CD14-positive monocyte (primary cell): ENCODE data around the gene FRAS1. TPM values are rescaled to one million over a fixed set of nuclear protein-coding genes. Genes with fewer than 3 reads are reported as not detected.

Experiments
- DNase-seq, 3 donors: peaks; one replicate each; pipeline ENCODE4 v3.0.0-alpha.2; 2011 to 2022
- H2AFZ ChIP-seq: 2 replicates; pipeline ENCODE4 v1.6.0; 2012; ENCODE audit warnings: mild to moderate bottlenecking, low read depth, low read length, inconsistent platforms; ENCODE audit not compliant: insufficient read depth, poor library complexity, severe bottlenecking
- H3K27ac ChIP-seq, 2 donors: 1 replicate in 1 of 2; 2 replicates in 1 of 2; pipeline ENCODE4 v1.5.1; 2012 to 2013; ENCODE audit warnings: low read length in 2 of 2, control low read depth in 1 of 2, inconsistent platforms in 1 of 2, low read depth in 1 of 2, mild to moderate bottlenecking in 1 of 2
- H3K27me3 ChIP-seq, 2 donors: one replicate each; pipeline versions ENCODE4 v1.6.0 to v1.6.1; 2011 to 2013; ENCODE audit warnings: low read length in 2 of 2; ENCODE audit not compliant: control insufficient read depth in 2 of 2, insufficient read depth in 2 of 2
- H3K36me3 ChIP-seq, 2 donors: replicated peaks in 1 of 2; 1 replicate in 1 of 2; 2 replicates in 1 of 2; pipeline versions ENCODE4 v1.5.1 to v1.6.1; 2012 to 2013; ENCODE audit warnings: low read length in 2 of 2, control low read depth in 1 of 2, inconsistent platforms in 1 of 2, mild to moderate bottlenecking in 1 of 2; ENCODE audit not compliant: insufficient read depth in 2 of 2, control insufficient read depth in 1 of 2
- H3K4me1 ChIP-seq, 2 donors: 1 replicate in 1 of 2; 2 replicates in 1 of 2; pipeline versions ENCODE4 v1.5.1 to v1.6.1; 2012 to 2013; ENCODE audit warnings: low read length in 2 of 2, control low read depth in 1 of 2, inconsistent platforms in 1 of 2, mild to moderate bottlenecking in 1 of 2, moderate library complexity in 1 of 2; ENCODE audit not compliant: insufficient read depth in 2 of 2, control insufficient read depth in 1 of 2
- H3K4me2 ChIP-seq: replicated peaks from 2 replicates; pipeline ENCODE3; 2012; ENCODE audit warnings: low read length, moderate library complexity, mild to moderate bottlenecking; ENCODE audit not compliant: poor library complexity, severe bottlenecking; ENCODE audit errors: extremely low read depth
- H3K4me3 ChIP-seq, 3 experiments: fragments of 200-600 bp in 1 of 3; sonication (generic) in 1 of 3; replicated peaks in 1 of 3; 1 replicate in 2 of 3; 2 replicates in 1 of 3; pipeline ENCODE4 v1.5.1; 2011 to 2013; ENCODE audit warnings: low read length in 3 of 3, mild to moderate bottlenecking in 3 of 3, control low read depth in 2 of 3, low read depth in 2 of 3, inconsistent platforms in 1 of 3, moderate library complexity in 1 of 3
- H3K79me2 ChIP-seq: 2 replicates; pipeline ENCODE4 v1.6.0; 2012; ENCODE audit warnings: mild to moderate bottlenecking, control low read depth, inconsistent platforms, low read length, moderate library complexity; ENCODE audit not compliant: insufficient read depth
- H3K9ac ChIP-seq: 2 replicates; pipeline ENCODE4 v1.6.0; 2017; ENCODE audit warnings: low read length, mild to moderate bottlenecking; ENCODE audit not compliant: insufficient read depth, poor library complexity, severe bottlenecking
- H3K9me3 ChIP-seq, 2 donors: replicated peaks in 1 of 2; 1 replicate in 1 of 2; 2 replicates in 1 of 2; pipeline versions ENCODE4 v1.5.1 to v1.6.1; 2012 to 2013; ENCODE audit warnings: low read length in 2 of 2, control low read depth in 1 of 2; ENCODE audit not compliant: control insufficient read depth in 1 of 2, insufficient read depth in 1 of 2
- H4K20me1 ChIP-seq: 2 replicates; pipeline ENCODE4 v1.6.0; 2012; ENCODE audit warnings: mild to moderate bottlenecking, low read length, control low read depth, moderate library complexity; ENCODE audit not compliant: insufficient read depth
- H3K27ac Mint-ChIP-seq, 7 donors: one replicate each; pipeline ENCODE4 v1.8.0; 2020; ENCODE audit warnings: mild to moderate bottlenecking in 7 of 7, mixed read lengths in 7 of 7, moderate library complexity in 6 of 7, inconsistent platforms in 2 of 7
- H3K27me3 Mint-ChIP-seq, 3 donors: one replicate each; pipeline ENCODE4 v1.8.0; 2021 to 2022; ENCODE audit warnings: low read depth in 3 of 3, mild to moderate bottlenecking in 3 of 3, mixed read lengths in 3 of 3, moderate library complexity in 3 of 3, inconsistent platforms in 1 of 3
- H3K36me3 Mint-ChIP-seq, 2 donors: one replicate each; pipeline ENCODE4 v1.8.0; 2020; ENCODE audit warnings: mixed read lengths in 2 of 2, inconsistent platforms in 1 of 2, mild to moderate bottlenecking in 1 of 2
- H3K4me1 Mint-ChIP-seq: one replicate; pipeline ENCODE4 v1.8.0; 2020; ENCODE audit warnings: mild to moderate bottlenecking, mixed read lengths
- H3K4me3 Mint-ChIP-seq, 2 donors: one replicate each; pipeline ENCODE4 v1.8.0; 2020; ENCODE audit warnings: mild to moderate bottlenecking in 2 of 2, mixed read lengths in 2 of 2, moderate library complexity in 1 of 2
- H3K9me3 Mint-ChIP-seq, 7 donors: one replicate each; pipeline ENCODE4 v1.8.0; 2020 to 2022; ENCODE audit warnings: mixed read lengths in 7 of 7, mild to moderate bottlenecking in 6 of 7, moderate library complexity in 6 of 7, inconsistent platforms in 2 of 7
- WGBS: methylation state at CpG from one replicate; pipeline ENCODE4 v1.1.5; 2013; ENCODE audit warnings: missing lambda C conversion rate; ENCODE audit not compliant: insufficient coverage; 5-methylcytosine and 5-hydroxymethylcytosine counted together
- intact Hi-C, 2 donors: fragments of 100-400 bp; cut with micrococcal nuclease; formaldehyde crosslinking; loops; one replicate each; pipeline versions ENCODE4 v1.15.0 to v1.15.1; 2023
- polyA plus RNA-seq, 3 donors: library from polyadenylated mRNA; depleted of rRNA in 1 of 3; unstranded in 2 of 3; stranded (reverse) in 1 of 3; fragments of 300-500 nt in 2 of 3; fragments of >200 nt in 1 of 3; fragmentation: Illumina TruSeq in 2 of 3; gene quantifications; 1 replicate in 2 of 3; 2 replicates in 1 of 3; pipeline ENCODE4 v1.2.3, GENCODE V29; 2012 to 2021
- TF ChIP-seq, protein P1 (sequence below): fragments of 200-600 bp; IDR thresholded peaks from one replicate; pipeline ENCODE4 v1.8.0; 2022; ENCODE audit warnings: antibody characterized with exemption, mild to moderate bottlenecking

The FRAS1 gene
- polyA plus RNA-seq, 3 donors, result not detected

DNA sequence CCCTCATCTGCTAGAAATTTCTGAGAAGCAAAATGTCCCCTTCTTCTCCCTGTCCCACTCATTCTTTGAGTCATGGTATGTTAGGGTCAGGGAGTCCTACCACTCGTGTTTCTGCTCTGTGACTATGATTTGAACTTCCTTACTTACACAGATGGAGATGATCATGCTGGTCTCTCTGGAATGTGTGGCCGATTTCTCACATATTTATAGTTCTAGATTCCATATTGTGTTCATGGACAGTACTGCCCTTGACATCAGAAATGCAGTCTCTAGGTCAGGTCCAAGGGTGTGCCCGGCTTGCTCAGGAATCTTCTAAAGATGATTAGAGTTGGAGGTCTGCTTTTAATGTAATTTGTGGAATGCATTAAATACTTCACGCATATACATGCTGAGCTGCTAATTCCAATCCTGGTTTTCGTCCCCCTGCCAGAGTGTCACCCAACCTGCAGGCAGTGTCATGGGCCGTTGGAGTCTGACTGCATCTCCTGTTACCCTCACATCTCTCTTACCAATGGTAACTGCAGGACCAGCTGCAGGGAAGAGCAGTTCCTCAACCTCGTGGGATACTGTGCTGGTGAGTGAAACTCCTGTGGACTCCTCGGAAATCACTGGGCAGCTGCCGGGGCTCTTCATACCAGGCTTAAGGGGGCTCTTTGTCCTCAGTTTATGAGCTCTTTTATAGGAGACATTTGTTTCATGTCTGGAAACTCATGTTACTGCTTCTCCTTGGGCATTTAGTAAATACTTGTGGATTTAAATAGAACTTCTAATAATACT, 280.3 kb downstream of the FRAS1 start:
- no peak overlapping the region for H3K4me3 Mint-ChIP-seq
- Histone ChIP-seq H3K27me3 (no peaks in the 10 kb centered on the region), H3K9ac (no peak overlapping the region), H4K20me1 (no peaks in the 10 kb centered on the region), H3K36me3 (no peaks in the 10 kb centered on the region), H3K4me3 (no peak overlapping the region), H3K27ac (no peak overlapping the region), H2AFZ (no peak overlapping the region), H3K9me3 (no peaks in the 10 kb centered on the region), H3K79me2 (no peaks in the 10 kb centered on the region), H3K4me2 (no peak overlapping the region), H3K4me1 (no peaks in the 10 kb centered on the region)
- peaks cover 2 to 3% (median 2%) of the 10 kb centered on the region in 3 donors for H3K27me3 Mint-ChIP-seq
- DNase-seq, result no peak
- 100% methylated on average over 1 of the region's 9 CpGs for WGBS
- H3K4me1 Mint-ChIP-seq, result no peaks in the 10 kb centered on the region
- TF ChIP-seq, protein P1, sequence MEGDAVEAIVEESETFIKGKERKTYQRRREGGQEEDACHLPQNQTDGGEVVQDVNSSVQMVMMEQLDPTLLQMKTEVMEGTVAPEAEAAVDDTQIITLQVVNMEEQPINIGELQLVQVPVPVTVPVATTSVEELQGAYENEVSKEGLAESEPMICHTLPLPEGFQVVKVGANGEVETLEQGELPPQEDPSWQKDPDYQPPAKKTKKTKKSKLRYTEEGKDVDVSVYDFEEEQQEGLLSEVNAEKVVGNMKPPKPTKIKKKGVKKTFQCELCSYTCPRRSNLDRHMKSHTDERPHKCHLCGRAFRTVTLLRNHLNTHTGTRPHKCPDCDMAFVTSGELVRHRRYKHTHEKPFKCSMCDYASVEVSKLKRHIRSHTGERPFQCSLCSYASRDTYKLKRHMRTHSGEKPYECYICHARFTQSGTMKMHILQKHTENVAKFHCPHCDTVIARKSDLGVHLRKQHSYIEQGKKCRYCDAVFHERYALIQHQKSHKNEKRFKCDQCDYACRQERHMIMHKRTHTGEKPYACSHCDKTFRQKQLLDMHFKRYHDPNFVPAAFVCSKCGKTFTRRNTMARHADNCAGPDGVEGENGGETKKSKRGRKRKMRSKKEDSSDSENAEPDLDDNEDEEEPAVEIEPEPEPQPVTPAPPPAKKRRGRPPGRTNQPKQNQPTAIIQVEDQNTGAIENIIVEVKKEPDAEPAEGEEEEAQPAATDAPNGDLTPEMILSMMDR, result no peak
- intact Hi-C loops, result no loop called here
- no peaks in the 10 kb centered on the region for H3K36me3 Mint-ChIP-seq
- H3K27ac Mint-ChIP-seq, result no peak overlapping the region
- H3K9me3 Mint-ChIP-seq, result peaks cover 0 to 8% (median 2%) of the 10 kb centered on the region in 7 donors

- H3K27ac Mint-ChIP-seq, result no peak overlapping the region
- H3K4me3 Mint-ChIP-seq, result no peak overlapping the region
- H3K36me3 ChIP-seq, result no peaks in the 10 kb centered on the region
- no peaks in the 10 kb centered on the region for H4K20me1 ChIP-seq
- peaks cover 0 to 3% (median 0%) of the 10 kb centered on the region in 7 donors for H3K9me3 Mint-ChIP-seq
- no peak overlapping the region for H2AFZ ChIP-seq
- H3K4me1 ChIP-seq, result no peaks in the 10 kb centered on the region
- no peaks in the 10 kb centered on the region for H3K9me3 ChIP-seq
- no peaks in the 10 kb centered on the region for H3K27me3 ChIP-seq
- no peak overlapping the region for H3K4me2 ChIP-seq
- peaks cover 2 to 5% (median 3%) of the 10 kb centered on the region in 3 donors for H3K27me3 Mint-ChIP-seq
- WGBS, result 100% methylated on average over 3 of the region's 5 CpGs
- intact Hi-C loops, result no loop called here
- H3K4me3 ChIP-seq, result no peak overlapping the region
- TF ChIP-seq, protein P1, result no peak
- no peak overlapping the region for H3K9ac ChIP-seq
- H3K79me2 ChIP-seq, result no peaks in the 10 kb centered on the region
- DNase-seq, result no peak
- H3K27ac ChIP-seq, result no peak overlapping the region
- H3K36me3 Mint-ChIP-seq, result no peaks in the 10 kb centered on the region
- H3K4me1 Mint-ChIP-seq, result no peaks in the 10 kb centered on the region
Measured at GRCh38 chr4:78342125-78342524, 285.0 kb downstream of the FRAS1 start.
